Chondrocyte (in vitro differentiated cells): ENCODE results near the gene GNAI2. TPM values are rescaled to one million over a fixed set of nuclear protein-coding genes. Genes with fewer than 3 reads are reported as not detected.

Source experiments
- DNase-seq: peaks from one replicate; pipeline ENCODE4 v3.0.0; 2021; ENCODE audit warnings: mixed read lengths, low spot score
- H3K27ac Mint-ChIP-seq: one replicate; pipeline ENCODE4 v1.8.0; 2021; ENCODE audit warnings: mild to moderate bottlenecking, moderate library complexity, mixed read lengths; ENCODE audit not compliant: unreplicated experiment
- H3K27me3 Mint-ChIP-seq: 2 replicates; pipeline ENCODE4 v1.8.0; 2021; ENCODE audit warnings: low read depth, mixed read lengths
- H3K36me3 Mint-ChIP-seq: 2 replicates; pipeline ENCODE4 v1.8.0; 2021; ENCODE audit warnings: low read depth, mixed read lengths
- H3K4me1 Mint-ChIP-seq: 2 replicates; pipeline ENCODE4 v1.8.0; 2021; ENCODE audit warnings: low read depth, mild to moderate bottlenecking, mixed read lengths
- H3K4me3 Mint-ChIP-seq: one replicate; pipeline ENCODE4 v1.8.0; 2021; ENCODE audit warnings: mild to moderate bottlenecking, moderate library complexity, mixed read lengths; ENCODE audit not compliant: unreplicated experiment
- H3K9me3 Mint-ChIP-seq: 2 replicates; pipeline ENCODE4 v1.8.0; 2021; ENCODE audit warnings: low read depth, mixed read lengths
- total RNA-seq: library from RNA; stranded (reverse); gene quantifications from 3 replicates; pipeline ENCODE4 v1.2.1, GENCODE V29; 2021
- TF ChIP-seq, protein P1 (sequence below): fragments of 200-600 bp; sonication (generic); IDR thresholded peaks from 2 replicates; pipeline ENCODE4 v1.5.0; 2021; ENCODE audit warnings: antibody characterized with exemption, mild to moderate bottlenecking, moderate library complexity

Gene GNAI2
- total RNA-seq, 1 donor from 2014 or later = 444 TPM

DNA sequence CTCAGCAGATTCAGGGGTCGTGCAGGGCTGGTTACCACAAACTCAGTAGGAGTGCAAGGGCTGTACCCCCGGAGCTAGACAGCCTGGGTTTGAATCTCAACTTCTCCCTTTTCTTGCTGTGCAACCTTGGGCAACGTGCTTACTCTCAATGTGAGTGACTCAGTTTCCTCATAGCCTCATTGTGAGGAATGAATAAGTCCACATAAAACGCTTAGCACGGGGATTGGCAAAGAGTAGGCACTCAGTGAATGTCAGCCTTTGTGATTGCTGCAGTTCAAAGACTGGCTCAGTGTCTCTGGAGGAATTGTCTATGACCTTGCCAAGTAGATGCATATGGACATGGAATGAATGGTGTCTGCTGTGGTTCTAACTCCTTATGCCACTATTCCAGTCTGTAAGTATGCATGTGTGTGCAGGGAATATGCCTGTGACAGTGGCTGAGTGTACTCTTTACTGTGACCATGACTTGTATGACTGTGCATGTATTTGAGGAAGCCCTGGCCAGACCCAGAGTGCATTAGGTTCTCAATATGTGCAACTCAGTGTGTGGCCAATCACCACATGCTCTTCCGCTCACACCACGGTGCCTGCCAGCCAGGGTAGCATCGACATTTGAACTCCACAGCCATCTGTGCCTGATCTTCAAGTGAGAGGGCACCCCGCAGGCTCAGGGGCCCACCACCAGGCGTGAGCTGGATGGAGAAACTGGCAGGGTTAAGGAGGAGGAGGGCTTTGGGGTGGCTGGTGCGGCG, 64.1 kb downstream of the GNAI2 start:
- TF ChIP-seq, protein P1, sequence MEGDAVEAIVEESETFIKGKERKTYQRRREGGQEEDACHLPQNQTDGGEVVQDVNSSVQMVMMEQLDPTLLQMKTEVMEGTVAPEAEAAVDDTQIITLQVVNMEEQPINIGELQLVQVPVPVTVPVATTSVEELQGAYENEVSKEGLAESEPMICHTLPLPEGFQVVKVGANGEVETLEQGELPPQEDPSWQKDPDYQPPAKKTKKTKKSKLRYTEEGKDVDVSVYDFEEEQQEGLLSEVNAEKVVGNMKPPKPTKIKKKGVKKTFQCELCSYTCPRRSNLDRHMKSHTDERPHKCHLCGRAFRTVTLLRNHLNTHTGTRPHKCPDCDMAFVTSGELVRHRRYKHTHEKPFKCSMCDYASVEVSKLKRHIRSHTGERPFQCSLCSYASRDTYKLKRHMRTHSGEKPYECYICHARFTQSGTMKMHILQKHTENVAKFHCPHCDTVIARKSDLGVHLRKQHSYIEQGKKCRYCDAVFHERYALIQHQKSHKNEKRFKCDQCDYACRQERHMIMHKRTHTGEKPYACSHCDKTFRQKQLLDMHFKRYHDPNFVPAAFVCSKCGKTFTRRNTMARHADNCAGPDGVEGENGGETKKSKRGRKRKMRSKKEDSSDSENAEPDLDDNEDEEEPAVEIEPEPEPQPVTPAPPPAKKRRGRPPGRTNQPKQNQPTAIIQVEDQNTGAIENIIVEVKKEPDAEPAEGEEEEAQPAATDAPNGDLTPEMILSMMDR = no peak
- DNase-seq = no peak
- Mint-ChIP-seq H3K27ac (peak overlapping the region; percentile 97), H3K36me3 (no peaks in the 10 kb centered on the region), H3K4me1 (peaks cover 24% of the 10 kb centered on the region), H3K4me3 (peak overlapping the region; percentile 98), H3K9me3 (no peaks in the 10 kb centered on the region), H3K27me3 (no peaks in the 10 kb centered on the region)

DNA sequence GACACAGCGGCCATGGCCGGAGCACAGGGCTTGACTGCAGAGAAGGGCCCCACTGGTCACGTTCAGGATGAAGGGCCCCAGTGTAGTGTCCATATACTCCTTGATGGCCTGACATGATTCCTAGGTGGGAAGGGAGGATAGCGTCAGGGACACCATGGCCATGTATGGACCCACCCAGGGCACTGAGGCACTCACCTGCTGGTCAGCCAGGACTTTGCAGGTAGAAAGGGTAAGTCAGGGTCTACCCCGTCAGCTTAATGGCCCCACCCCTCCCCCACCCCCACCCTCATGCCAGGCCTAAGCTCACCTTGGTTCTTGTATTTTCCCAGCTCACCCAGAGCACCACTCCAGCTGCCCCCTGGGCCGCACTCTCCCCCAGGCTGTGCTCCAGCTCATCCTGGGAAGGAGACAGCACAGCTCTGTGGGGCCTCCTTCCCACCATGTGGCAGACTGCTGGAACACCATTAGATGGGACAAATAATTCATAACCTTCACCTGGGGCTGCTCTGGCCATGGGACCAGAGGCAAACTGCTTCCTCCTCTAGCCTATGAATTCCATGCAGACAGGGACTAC, 64.8 kb downstream of the GNAI2 start:
- no peaks in the 10 kb centered on the region for H3K27me3 Mint-ChIP-seq
- peak overlapping the region; percentile 97 for H3K27ac Mint-ChIP-seq
- no peaks in the 10 kb centered on the region for H3K9me3 Mint-ChIP-seq
- peak overlapping the region; percentile 98 for H3K4me3 Mint-ChIP-seq
- H3K36me3 Mint-ChIP-seq = no peaks in the 10 kb centered on the region
- no peak for DNase-seq
- H3K4me1 Mint-ChIP-seq = peaks cover 24% of the 10 kb centered on the region
- TF ChIP-seq, protein P1 = no peak

DNA sequence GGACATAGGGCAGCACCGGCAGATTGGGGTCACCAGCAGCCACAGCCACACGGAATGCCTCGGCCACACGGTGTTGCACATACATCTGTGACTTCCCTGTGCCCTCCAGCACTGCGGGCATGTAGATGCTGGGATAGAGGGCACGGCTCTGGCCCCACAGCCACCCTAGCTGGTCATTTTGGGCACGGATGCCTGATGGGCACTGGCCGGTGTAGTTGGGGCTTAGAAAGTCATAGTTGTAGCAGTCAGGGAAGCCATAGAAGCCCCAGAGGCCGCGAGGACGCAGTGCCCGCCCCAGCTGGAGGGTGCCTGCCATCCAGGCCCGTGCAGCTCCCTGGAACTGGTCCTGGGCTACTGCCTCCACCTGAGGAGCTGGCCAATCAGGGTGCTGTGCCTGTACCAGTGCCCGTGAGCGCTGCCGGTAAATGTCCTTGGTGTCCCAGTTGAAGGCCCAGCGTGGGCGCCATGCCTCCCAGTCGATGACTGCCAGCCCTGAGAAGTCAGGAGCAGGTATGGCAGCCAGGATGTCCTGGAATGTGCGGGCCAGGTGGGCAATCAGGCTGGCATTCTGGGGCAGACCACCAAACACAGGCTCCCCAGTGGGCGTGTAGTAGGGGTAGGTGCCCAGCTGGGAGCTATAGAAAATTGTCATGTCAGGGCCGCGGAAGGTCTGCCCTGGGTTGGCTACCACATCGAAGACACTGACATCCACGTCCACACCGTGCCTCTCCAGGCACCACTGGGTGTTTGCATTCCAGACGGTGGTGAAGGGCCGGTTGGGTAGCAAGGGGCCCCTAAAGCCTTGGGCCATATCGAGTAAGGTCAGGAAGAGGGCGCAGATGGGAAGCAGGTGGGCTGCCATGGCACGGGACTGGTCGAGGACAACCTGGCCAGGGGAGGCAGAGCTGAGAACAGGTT, 66.3 kb downstream of the GNAI2 start:
- Mint-ChIP-seq H3K27me3 (no peaks in the 10 kb centered on the region), H3K27ac (no peak overlapping the region), H3K4me1 (peaks cover 24% of the 10 kb centered on the region), H3K4me3 (no peak overlapping the region), H3K9me3 (no peaks in the 10 kb centered on the region), H3K36me3 (no peaks in the 10 kb centered on the region)
- TF ChIP-seq, protein P1 = no peak
- DNase-seq = no peak

DNA sequence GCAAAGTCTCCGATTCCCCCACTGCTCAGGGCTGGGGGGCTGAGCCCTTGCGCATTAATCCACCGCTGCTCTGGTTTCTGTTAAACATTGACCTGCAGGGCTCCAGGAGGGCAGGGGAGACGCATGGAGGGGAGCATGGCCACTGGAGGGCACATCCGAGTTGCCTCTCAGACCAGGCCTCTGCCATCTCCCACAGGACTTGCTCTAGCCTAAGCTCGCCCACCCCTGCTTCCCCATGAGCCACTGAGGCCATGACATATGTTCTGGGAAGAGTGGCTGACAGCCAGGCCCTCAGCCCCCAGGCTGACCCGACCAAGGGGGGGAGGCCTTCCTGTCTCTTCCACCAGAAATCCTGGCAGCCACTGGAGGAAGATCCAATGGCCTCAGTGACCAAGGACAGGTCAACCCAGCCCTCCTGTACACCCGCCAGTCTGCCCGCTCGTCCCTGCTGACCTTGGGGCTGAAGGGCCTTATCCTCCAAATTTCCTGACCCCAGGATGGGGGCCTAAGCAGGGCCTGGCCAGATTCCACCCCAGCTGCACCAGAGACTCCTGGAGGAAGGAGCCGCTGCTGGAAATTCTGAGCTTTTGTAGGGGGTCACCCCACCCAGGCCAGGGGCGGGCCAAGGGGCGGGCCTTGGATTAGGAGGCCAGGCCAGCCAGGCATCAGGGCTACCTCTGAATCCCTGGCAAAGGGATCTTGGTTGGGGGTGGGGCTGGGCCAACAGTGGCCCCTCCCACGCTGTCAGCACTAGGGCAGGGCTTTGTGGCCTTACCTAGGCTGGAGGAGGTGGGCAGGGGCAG, 67.2 kb downstream of the GNAI2 start, which contains the start of gene HYAL1:
Gene HYAL1, minus strand, starts transcription at position 562 of the 803 bp plus-strand sequence. CDS start 618 bp downstream, outside the sequence.
- H3K4me1 Mint-ChIP-seq = peaks cover 20% of the 10 kb centered on the region
- TF ChIP-seq, protein P1 = no peak
- H3K36me3 Mint-ChIP-seq = no peaks in the 10 kb centered on the region
- DNase-seq = no peak
- H3K9me3 Mint-ChIP-seq = no peaks in the 10 kb centered on the region
- no peak within 1 kb of the TSS for H3K4me3 Mint-ChIP-seq
- H3K27ac Mint-ChIP-seq = no peak within 1 kb of the TSS
- no peaks in the 10 kb centered on the region for H3K27me3 Mint-ChIP-seq
